Erythroblast (primary cell): ENCODE results near the gene MSRB3.
"Not testable (repeated sequence)": the region's sequence is repeated elsewhere in the genome, so short reads cannot be mapped to it uniquely, and the experiment has no call there.

ENCODE experiments used
- DNase-seq, 2 experiments: peaks; one replicate each; lab custom pipeline; 2025; lab: John Stamatoyannopoulos, UW
- GATA1 ChIP-seq: IDR thresholded peaks from 2 replicates; pipeline ENCODE4 v1.6.1; 2011; ENCODE audit warnings: low read depth, mild to moderate bottlenecking, control low read depth, low read length, moderate library complexity
- POLR2A ChIP-seq: IDR thresholded peaks from 2 replicates; pipeline ENCODE4 v1.6.1; 2011; ENCODE audit warnings: mild to moderate bottlenecking, low read length

Gene MSRB3

GRCh38 chr12:65474831-65475230, 196.3 kb downstream of the MSRB3 start:
- no peak for TF ChIP-seq GATA1
- no peak for TF ChIP-seq POLR2A
- DNase-seq, result no peak

GRCh38 chr12:65477721-65478120, 199.2 kb downstream of the MSRB3 start:
- TF ChIP-seq POLR2A (no peak), GATA1 (no peak)
- no peak for DNase-seq

- not testable (repeated sequence) for DNase-seq
Observed at GRCh38 chr12:65483891-65484516, 205.5 kb downstream of the MSRB3 start.

- TF ChIP-seq GATA1, result no peak
- no peak for TF ChIP-seq POLR2A
- no peak for DNase-seq
Observed at GRCh38 chr12:65488197-65488596, 209.7 kb downstream of the MSRB3 start.

- TF ChIP-seq GATA1 (no peak), POLR2A (no peak)
- DNase-seq, result no peak
Observed at GRCh38 chr12:65490250-65490649, 211.8 kb downstream of the MSRB3 start.

- TF ChIP-seq POLR2A, result no peak
- no peak for TF ChIP-seq GATA1
- DNase-seq, result no peak
Observed at GRCh38 chr12:65492998-65493912, 214.8 kb downstream of the MSRB3 start.

GRCh38 chr12:65493913-65494245, 215.4 kb downstream of the MSRB3 start:
- no peak for DNase-seq
- TF ChIP-seq GATA1, result no peak

- TF ChIP-seq GATA1, result no peak
- TF ChIP-seq POLR2A, result no peak
- no peak for DNase-seq
Observed at GRCh38 chr12:65494537-65494936, 216.1 kb downstream of the MSRB3 start.

GRCh38 chr12:65495233-65495632, 216.8 kb downstream of the MSRB3 start:
- no peak for TF ChIP-seq GATA1
- no peak for TF ChIP-seq POLR2A
- no peak for DNase-seq

GRCh38 chr12:65496617-65497016, 218.1 kb downstream of the MSRB3 start:
- no peak for TF ChIP-seq POLR2A
- no peak for TF ChIP-seq GATA1
- DNase-seq, result no peak

- no peak for TF ChIP-seq POLR2A
- no peak for TF ChIP-seq GATA1
- no peak for DNase-seq
Observed at GRCh38 chr12:65497660-65498059, 219.2 kb downstream of the MSRB3 start.

- no peak for DNase-seq
- no peak for TF ChIP-seq POLR2A
- TF ChIP-seq GATA1, result no peak
Observed at GRCh38 chr12:65499167-65499566, 220.7 kb downstream of the MSRB3 start.

- no peak for DNase-seq
- TF ChIP-seq GATA1 (no peak), POLR2A (no peak)
Observed at GRCh38 chr12:65500091-65500900, 221.8 kb downstream of the MSRB3 start.

GRCh38 chr12:65501093-65501621, 222.7 kb downstream of the MSRB3 start:
- TF ChIP-seq POLR2A (no peak), GATA1 (no peak)
- no peak for DNase-seq

- no peak for TF ChIP-seq POLR2A
- no peak for TF ChIP-seq GATA1
- no peak for DNase-seq
Observed at GRCh38 chr12:65501935-65502334, 223.5 kb downstream of the MSRB3 start.
